ENCODE measurements around the gene LMOD1.

Gene LMOD1

DNA sequence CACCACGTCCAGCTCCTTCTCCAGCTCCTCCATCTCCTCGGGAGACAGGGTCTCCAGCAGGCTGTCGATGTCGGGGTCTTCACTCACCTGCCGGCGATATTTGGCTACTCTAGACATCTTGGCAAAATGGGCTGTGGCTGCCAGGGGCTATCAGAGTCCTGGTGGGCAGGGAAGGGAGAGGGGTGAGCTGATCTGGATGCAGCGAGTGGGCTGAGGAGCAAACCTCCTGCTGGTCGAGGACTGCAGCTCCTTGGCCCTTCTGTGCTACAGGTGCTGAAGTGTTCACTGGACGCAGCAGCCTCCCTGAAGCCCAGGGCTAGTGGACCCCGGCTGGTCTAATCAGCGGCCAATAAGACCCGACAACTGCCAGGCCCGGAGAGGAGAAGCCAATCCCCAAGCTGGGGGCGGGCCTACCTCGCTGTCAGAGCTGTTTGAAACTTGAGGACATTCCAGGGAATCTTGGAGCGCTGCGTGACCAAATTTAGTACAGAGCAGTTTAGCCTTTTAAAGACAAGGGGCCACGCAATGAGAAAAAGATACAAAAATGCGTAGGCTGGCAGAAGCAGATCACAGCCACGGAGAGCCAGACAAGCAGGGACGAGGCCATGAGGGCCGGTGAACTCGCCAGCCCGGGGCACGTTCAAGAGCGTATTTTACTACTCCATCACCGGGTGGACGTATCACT, at the start of gene LMOD1:
Gene LMOD1, minus strand, starts transcription at position 325 of the 685 bp plus-strand sequence. Its CDS starts 208 bp downstream, at position 117.
- in situ Hi-C loops (cut with MboI; ENCODE audit: low pct_unique_long_range_greater_than_20kb, low sequenced_read_pairs, unreplicated experiment) = no loop called here
- DNase-seq (ENCODE audit: low spot score) = no peak
- TF ChIP-seq, protein P1, sequence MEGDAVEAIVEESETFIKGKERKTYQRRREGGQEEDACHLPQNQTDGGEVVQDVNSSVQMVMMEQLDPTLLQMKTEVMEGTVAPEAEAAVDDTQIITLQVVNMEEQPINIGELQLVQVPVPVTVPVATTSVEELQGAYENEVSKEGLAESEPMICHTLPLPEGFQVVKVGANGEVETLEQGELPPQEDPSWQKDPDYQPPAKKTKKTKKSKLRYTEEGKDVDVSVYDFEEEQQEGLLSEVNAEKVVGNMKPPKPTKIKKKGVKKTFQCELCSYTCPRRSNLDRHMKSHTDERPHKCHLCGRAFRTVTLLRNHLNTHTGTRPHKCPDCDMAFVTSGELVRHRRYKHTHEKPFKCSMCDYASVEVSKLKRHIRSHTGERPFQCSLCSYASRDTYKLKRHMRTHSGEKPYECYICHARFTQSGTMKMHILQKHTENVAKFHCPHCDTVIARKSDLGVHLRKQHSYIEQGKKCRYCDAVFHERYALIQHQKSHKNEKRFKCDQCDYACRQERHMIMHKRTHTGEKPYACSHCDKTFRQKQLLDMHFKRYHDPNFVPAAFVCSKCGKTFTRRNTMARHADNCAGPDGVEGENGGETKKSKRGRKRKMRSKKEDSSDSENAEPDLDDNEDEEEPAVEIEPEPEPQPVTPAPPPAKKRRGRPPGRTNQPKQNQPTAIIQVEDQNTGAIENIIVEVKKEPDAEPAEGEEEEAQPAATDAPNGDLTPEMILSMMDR (IDR thresholded peaks at IDR 0.05; ENCODE audit: extremely low read depth, insufficient read depth, missing control alignments) = no peak

DNA sequence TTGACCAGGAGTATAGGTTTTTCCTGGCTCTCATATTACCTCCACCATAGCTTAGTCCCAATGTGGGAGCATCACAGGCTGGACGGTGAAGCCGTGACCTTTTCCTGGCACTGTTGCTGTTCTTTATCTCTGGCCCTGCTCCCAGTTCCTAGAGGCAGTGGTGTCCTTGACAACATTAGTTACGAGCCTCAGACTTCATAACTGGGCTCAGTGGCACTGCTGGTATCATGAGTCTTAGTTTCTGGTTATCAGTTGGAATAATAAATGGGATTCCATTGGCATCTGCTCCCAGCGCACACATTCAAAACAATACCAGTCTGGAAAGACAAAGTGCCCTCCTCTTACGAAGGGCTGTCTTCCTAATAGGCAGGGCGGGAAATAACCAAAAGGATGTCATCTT, 44.1 kb upstream of the LMOD1 start:
- no peak for DNase-seq (ENCODE audit: low spot score)
- TF ChIP-seq, protein P1 (IDR thresholded peaks at IDR 0.05; ENCODE audit: extremely low read depth, insufficient read depth, missing control alignments) = no peak
- in situ Hi-C loops (cut with MboI; ENCODE audit: low pct_unique_long_range_greater_than_20kb, low sequenced_read_pairs, unreplicated experiment) = no loop called here

DNA sequence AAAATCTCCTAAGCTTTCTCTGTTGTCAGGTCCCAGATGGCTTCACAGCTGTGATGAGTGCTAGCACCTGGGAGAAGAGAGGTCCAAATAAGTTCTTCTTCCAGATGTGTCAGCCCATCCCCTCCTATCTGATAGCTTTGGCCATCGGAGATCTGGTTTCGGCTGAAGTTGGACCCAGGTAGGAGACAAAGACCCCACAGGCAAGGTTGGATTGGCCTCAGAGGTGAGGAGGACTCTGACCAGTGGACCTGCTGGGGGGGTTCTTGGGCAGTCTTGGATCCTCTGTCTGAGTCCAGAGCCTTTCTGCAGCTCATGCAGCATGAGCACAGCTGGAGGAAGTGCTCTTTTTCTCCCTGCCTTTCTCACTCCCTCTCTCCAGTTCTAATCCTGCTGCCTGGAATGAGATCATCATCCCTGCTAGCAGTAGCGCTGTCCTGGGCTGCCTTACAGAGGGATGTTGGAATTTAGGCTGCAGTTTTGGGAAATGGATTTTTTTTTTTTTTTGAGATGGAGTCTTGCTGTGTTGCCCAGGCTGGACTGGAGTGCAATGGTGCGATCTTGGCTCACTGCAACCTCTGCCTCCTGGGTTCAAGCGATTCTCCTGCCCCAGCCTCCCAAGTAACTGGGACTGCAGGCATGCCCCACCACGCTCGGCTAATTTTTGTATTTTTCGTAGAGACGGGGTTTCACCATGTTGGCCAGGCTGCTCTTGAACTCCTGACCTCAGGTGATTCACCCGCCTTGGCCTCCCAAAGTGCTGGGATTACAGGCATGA, 43.2 kb upstream of the LMOD1 start:
- in situ Hi-C loops (cut with MboI; ENCODE audit: low pct_unique_long_range_greater_than_20kb, low sequenced_read_pairs, unreplicated experiment) = no loop called here
- DNase-seq (ENCODE audit: low spot score) = no peak

DNA sequence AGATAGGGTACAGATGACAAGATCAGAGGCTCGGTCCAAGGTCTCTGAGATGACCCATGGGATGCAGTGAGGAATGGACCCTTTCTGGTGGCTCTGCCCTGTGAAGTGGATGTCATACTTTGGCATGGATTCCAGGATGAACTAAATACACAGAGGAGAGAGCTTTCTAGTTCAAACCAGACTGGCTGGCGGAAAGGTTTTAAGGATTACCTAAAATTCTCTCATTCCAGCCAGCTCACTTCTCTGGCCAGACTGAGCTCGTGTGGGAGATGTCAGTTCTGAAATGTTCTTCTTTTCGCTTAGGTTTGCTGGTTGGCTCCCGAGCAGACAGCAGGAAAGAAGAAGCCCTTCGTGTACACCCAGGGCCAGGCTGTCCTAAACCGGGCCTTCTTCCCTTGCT, 42.3 kb upstream of the LMOD1 start:
- TF ChIP-seq, protein P1 (IDR thresholded peaks at IDR 0.05; ENCODE audit: extremely low read depth, insufficient read depth, missing control alignments) = no peak
- no peak for DNase-seq (ENCODE audit: low spot score)
- in situ Hi-C loops (cut with MboI; ENCODE audit: low pct_unique_long_range_greater_than_20kb, low sequenced_read_pairs, unreplicated experiment) = no loop called here

More for the DNA sequence above, 43.2 kb upstream of the LMOD1 start:
- TF ChIP-seq, protein P1 (IDR thresholded peaks at IDR 0.05; ENCODE audit: extremely low read depth, insufficient read depth, missing control alignments) = no peak

DNA sequence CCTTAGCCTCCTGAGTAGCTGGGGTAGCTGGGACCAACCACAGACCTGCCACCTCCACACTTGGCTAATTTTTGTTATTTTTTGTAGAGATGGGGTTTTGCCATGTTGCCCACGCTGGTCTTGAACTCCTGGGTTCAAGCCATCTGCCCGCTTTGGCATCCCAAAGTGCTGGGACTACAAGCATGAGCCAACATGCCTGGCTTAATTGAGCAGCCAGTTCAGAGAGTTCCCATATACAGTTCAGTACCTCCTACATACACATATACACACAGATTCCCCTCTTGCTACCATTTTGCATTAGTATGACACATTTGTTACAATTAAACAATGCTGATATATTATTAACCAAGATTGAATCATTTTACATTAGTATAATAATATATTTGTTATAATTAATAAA, 39.0 kb upstream of the LMOD1 start:
- DNase-seq (ENCODE audit: low spot score) = no peak
- TF ChIP-seq, protein P1 (IDR thresholded peaks at IDR 0.05; ENCODE audit: extremely low read depth, insufficient read depth, missing control alignments) = no peak
- in situ Hi-C loops (cut with MboI; ENCODE audit: low pct_unique_long_range_greater_than_20kb, low sequenced_read_pairs, unreplicated experiment) = no loop called here

DNA sequence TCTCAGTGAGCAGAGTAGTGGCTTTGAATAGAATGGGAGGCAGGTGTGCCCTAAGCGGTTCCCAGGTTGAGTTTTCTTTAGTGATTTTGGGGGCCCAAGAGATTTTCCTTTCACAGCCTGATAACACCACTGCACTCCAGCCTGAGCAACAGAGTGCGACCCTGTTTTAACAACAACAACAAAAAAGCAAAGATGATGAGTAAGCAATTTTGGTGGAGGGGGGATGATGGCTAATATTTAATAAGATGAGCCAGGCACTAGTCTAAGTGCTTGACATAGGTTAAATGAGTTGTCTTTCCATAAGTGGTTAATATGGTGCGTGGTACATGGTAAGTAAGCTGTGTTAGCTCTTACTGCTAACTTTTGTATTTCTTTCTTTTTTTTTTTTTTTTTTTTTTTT, 38.1 kb upstream of the LMOD1 start:
- DNase-seq (ENCODE audit: low spot score) = no peak
- in situ Hi-C loops (cut with MboI; ENCODE audit: low pct_unique_long_range_greater_than_20kb, low sequenced_read_pairs, unreplicated experiment) = no loop called here
- TF ChIP-seq, protein P1 (IDR thresholded peaks at IDR 0.05; ENCODE audit: extremely low read depth, insufficient read depth, missing control alignments) = no peak

All from GM13977 (cell line).